SHP77 (cell line): ENCODE measurements around the gene TGFBR2.

ENCODE experiments used
- DNase-seq, 2 experiments: peaks; one replicate each; lab custom pipeline; 2025; lab: John Stamatoyannopoulos, UW

Gene TGFBR2

DNA sequence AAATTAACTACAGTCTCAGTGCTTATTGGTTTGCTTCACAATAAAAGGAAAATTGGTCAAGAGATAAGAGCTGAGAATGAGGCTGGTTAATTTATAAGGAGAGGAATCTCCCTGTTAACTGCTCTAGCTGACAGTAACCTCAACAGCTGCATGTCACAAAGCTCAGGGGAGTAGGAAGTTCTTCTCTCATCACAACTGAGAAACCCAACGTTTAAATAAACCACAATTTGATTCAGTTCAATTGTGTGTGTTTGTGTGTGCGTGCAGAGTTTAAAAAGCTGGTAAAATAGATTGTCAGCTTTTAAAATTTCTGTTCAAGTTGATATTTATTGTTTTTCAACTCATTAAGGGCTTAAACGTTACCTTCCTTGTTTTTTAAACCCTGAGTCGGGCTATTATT is 3.5 kb upstream of the TGFBR2 start:
- no peak for DNase-seq

DNA sequence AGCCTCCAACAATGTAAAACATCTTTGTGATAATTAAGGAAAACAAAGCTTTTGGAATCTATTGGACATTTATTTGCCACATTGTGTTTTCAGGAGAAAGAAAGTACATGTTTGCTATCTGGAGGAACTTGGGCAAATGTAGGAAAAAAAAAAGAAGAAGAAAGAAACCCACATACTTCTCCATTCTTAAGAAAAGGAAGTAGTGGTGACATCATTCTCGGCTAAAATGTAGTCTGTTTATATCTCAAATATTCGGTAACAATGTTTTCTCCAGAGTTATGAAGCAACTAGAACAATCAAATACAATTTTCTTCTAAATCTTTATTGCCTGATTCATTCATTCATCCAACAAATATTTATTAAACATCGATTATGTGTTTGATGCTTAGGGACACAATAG is 2.3 kb upstream of the TGFBR2 start:
- DNase-seq, result no peak

DNA sequence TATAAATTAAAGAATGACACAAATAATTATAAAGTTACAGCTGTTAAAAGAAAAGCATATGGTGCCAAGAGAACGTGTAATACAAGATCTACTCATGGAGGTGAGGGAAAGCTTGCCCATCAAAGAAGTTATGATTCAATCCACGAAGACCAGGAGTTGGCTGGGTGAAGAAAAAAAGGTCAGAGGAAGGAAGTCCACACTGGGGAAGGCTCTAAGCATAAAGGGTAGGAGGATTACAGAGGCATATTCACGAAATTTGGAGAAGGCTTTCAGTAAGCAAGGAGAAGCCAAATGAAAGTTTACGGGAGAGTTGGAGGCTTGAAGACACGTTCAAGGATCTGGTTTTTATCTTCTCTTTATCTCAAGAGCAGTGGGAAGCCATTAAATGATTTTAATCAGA is 1.8 kb upstream of the TGFBR2 start:
- DNase-seq, result no peak

DNA sequence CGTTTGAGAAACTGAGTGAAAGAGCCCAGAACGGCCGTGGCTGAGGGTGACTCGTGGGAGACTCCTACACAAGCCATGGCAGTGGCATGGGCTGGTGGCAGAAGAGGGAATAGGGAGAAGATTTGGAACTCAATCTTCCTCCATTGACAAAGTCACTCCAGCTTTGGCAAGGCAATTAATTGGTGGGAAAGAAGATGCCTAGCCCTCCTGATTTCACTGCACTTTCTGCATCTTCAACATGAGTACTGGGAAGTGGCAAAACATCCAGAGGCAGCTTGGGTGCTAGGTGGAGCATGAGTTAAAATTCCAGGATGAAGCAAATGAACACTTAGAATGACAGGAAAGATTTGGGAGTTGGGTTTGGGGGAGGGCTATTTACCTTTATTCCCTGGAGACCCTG is 1.4 kb upstream of the TGFBR2 start:
- no peak for DNase-seq

DNA sequence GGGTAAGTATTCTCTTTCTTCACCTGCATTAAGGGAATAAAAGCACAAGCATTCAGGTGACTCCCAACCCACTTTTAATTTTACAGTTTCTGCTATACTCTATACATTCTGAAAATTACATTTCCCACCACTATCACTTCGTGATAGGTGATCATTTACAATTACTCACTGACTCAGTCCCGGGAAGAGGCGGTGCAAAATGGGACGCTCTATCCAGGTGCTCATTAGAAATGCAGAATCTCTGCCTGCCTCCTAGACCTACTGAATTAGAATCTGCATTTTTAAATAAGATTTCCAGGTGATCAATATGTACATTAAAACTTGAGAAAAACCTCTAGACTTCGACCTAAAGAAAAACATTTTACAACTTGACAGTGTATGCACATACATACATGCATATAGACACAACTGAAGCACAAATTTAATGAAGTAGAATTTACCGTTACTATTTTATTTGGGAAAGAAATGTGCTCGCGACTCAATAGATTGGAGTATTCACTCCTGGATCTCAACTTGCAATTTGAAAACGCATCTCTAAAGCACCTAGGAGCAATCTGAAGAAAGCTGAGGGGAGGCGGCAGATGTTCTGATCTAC is 598 bp upstream of the TGFBR2 start:
- DNase-seq, result no peak

DNA sequence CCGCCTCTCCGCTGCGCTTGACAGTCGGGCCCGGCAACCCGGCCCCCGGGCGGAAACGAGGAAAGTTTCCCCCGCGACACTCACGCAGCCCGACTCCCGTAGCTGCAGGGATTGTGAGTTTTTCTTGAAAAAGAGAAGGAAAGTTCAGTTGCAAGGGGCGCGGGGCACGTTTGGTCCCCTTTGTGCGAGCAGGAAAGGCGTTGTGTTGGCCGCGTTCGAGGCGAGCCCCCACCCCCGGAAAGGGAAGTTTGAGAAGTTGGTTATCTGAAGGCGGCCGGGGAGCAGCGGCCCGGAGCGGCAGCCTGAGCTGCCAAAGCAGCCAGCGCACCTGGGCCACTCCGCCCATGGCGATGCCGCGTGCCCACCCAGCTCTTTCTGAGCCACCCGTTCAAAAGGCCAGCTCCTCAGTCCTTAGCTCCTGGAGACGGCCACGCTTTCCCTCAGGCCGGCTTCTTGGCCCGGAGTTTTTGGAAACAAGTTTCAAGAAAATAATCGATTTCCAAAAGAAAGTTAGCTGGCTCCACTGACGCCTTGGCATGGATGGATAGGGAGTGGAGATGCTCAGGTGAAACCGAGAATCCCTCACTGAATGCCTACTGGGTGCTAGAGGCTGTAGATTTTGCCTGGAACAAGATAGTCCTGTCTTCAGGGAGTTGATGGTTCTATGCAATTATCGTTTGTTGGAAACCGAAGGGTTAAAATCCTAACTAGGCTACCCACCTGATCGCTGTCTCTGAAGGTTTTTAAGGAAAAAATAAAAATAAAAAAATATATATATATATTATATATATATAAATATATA is 832 bp downstream of the TGFBR2 start:
- DNase-seq, result no peak

DNA sequence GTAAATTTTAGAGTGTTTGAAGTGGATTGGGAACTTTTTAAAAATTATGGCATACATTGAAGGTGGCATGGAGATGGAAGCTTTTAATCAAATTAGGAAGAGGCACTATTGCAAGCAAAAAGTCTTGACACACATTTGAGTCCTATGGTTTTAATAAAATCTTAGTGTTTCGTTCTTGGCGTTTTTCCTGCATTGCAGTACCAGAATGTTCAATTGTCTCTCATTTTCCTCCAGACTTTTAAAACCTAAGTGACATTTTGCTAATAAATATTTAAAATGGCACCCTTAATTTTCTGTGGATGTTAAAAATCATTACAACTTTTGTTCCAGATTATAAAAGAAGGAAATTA is 2.2 kb downstream of the TGFBR2 start:
- DNase-seq, result no peak

DNA sequence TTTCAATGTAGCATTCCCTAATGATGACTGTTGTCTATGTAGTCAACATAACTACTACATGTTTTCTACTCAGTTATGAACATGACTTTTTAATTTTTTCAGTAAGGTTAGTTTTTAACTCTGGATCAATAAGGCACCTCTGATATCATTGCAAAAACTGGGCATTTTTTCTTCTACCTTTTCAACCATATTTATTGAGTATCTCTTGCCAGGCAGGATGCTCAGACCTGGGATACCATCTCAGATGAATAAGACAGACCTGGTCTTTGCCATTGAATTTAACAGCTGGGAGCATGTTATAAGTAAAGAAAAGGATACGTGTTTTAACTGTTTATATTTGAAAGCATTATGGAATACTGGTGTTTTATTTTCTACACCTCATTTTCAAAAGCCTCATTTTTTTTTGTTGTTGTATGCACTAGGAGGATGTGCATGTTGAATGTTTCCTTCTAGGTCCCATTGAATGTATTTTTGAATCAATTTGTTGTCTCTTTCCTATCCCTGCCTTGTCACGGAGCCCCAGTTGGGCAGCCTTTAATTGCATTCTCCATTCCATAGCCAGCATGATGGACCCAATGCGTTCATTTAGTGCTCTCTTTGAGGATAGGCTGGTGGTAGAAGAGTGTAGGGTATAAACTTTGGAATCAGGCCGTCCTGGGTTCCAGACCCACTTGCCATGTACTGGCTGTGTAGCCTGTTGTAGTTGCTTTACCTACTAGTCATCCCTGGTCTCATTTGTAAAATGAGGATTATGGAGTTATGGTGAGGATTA is 3.7 kb downstream of the TGFBR2 start:
- DNase-seq, result no peak

DNA sequence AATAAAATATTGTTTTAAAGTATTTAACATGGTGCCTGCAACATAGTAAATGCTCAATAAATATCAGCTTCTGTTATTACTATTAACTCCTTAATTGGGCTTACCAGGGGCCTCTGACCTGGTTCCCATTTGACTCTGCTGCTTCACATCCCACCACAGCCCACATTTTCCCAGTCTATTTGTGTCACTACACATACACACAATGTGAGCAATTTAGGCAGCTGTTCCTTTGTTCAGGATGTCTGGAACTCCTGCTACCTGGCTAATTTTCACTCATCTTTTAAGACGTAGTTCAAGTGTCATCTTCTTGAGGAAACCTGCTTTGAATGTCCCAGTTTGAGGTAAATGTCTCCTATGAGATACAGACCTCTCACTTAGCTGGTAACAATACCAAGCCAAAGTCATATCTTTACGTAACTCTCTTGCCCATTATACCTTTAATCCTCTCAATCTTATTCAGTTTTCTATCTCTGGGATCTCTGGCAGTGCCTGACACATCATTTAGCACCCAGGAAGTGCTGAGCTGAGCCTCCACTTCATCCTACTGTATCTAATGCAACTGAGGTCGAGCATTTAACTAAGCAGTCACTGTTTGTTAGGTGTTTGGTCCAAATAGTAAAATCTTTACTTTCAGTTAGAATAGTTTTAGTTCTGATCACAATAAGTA is 4.4 kb downstream of the TGFBR2 start:
- DNase-seq, result no peak

DNA sequence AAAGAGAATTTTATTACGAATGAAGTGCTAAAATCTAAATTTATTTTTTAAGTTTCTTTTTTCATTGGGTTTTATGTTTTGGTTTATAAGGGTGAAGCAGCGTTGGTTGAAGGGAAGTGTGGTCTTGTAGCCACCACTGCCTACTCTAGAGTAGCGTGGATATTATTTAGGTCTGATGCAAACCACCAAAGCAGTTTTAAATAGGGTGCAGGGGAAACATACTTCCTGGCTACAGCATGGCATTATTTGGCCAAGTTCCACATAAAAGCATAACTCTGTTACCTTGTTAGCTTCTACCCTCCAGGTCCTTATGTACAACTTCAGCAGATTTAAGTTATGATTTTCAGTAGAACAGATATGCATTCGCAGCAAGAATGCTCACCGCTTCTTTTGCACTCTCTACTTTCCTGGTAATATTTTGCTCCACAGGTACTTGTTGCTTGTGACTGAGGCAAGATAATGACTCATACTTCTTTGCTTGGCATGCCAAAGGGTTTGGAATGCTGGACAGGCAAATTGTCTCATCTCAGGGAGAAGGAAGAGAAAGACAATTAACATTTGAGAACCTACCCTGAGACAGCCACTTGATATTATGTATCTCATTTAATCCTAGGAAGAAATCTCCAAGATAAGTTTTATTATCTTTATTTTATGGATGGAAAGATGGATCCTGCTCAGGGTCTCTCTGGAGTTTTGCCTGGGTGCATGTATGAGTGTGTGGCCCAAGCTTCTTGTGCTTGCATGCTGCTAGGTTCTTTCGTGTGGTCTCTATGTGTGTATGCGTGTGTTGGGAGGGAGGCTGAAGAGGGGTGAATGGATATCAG is 5.4 kb downstream of the TGFBR2 start:
- no peak for DNase-seq

DNA sequence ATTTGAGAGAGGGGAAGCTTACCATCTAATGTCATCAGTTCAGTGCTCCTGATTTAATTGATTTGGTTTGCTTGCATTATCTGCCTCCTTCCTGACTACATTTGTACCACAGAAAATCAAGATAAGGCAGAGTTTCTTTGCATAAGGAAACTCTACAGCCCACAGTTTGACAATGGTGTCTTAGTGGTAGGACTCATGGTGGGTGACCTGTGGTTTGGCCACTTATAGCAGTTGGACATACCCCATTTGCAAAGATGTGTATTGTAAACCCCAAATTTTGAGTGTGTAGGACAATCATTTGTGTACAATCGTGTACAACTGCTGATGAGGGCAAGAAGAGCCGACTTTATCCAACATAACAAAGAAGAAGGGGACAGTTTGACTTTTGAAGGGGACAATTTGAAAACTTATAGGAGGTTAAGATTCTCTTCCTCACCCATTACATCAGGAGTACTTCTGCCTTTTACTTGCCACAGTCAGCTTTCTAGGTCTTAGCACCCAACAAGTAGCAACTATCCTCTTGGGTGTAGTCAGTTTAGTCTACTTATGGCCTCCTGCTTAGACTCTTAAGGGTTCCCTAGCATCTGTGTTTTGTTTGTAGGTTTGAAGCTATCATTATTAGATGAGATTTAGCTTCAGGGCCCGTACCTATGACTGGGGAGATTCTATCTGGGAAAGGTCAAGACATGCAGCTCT is 6.2 kb downstream of the TGFBR2 start:
- no peak for DNase-seq

DNA sequence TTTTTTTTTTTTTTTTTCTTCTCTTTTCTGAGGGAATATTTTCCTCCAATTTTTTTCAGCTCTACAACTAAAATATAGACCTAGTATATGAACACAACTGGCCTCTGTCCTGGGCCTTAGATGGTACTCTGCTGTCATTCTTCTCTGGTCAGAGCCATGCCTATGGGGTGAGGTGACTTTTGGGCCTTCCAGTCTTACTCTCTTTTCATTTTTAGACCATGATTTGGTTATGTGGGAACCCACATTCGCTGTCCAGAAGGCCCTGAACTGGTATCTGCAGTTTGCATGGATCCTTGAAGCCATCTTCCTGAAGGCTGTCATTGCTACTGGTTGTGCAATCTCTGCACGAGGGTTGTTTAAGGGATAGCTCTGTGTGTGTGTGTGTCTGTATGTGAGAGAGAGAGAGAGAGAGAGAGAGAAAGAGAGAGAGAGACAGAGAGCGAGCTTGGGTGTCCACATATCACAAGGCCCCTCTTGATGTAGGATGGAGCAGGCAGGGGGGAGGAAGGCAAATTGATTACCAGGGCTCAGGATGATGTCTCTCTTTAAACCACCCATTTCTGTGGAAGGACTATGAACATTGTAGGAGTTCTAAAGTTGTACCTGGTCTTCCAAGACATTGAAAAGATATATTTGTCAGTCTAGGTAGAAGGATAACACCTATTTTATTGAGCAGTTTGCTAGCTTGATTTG is 6.9 kb downstream of the TGFBR2 start:
- no peak for DNase-seq

DNA sequence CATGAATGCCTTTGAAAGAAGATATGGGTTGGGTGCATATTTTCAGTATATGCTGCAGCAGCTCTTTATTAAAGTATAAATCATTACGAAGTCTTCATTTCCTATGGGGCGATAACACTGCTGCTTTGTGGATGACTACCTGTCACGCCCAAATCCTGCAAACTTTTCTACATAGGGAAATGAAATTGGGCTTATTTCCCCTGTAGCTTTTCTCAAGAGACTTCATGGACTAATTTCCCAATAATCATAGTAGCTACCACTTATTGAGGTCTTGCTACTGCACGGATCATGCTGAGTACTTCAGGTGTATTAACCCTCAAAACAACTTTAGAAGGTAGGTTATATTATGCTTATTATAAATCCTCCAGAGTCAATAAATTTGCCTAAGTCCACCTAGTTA is 8.0 kb downstream of the TGFBR2 start:
- no peak for DNase-seq

DNA sequence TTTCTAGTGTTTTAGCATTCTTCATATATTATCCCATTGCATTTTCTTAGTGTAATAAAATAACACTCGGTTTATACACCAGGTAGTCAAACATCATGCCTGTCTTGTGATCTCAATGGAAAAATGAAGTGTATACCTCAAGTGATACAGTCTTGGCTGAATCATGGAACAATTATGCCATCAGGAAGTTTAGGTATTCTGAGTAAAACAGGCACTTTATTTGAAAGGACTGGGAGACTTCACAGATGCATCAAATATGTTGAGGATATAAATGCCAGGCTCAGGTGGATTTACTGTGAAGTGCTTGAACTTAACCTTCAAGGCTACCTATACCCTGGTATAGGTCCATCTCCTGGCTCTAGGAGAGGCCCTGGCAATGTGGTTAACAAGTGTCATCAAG is 8.5 kb downstream of the TGFBR2 start:
- DNase-seq, result no peak

DNA sequence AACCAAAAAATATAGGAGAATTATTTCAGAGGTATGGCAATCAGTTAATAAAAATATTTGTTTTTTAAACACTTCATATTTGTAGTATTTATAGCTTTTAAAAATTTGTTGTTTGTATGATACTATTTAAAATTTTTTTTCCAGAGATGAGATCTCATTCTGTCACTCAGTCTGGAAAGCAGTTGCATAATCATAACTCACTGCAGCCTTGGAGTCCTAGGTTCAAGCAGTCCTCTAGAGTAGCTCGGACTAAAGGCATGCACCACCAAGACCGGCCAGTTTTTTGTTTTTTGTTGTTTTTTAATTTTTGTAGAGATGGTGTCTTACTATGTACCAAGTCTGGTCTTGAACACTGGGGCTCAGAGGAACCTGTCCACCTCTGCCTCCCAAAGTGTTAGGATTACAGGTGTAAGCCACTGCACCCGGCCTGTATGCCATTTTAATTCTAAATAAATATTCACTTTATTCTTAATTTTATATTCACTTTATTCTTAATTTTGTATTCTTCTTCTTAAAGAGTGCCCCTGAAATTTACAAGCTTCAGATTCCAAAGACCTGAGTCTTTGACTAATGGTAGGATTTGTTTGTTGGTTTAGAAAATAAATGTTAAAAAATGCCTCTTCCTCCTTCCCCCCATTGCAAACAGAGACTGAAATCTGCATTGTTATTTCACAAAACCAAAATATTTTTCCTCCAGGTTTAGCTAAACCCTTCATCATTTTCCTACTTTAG is 9.4 kb downstream of the TGFBR2 start:
- no peak for DNase-seq

DNA sequence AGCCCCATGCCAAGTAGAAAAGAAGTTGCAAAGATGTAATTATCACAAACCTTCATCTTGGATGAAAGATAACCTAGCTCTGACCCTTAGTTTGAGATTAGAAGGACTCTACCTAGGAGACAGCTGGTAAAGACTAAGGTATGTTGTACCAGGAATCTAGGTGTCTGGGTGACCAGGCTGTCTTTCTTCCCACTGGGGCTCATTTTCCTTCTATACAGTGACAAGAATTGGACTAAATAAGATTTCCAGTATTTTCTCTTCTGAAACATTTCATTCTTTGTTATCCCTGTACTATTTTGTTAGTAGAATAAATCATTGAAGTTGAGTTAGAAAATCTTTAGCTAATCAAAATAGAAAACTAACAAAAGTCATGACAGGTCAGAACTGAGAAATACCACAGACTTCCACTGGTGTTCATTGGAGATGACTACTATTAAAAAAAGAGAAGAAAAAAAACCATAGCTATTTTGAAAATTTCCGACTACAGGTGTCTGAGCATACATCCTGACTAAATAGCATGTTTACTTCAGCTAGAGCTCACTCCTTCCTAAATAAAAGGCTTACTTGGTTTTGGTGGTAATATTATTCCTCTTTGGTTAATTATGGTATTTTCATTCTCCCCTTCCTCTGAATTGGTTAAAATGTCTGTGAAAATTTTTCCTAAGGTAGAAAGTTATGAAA is 10.1 kb downstream of the TGFBR2 start:
- no peak for DNase-seq

DNA sequence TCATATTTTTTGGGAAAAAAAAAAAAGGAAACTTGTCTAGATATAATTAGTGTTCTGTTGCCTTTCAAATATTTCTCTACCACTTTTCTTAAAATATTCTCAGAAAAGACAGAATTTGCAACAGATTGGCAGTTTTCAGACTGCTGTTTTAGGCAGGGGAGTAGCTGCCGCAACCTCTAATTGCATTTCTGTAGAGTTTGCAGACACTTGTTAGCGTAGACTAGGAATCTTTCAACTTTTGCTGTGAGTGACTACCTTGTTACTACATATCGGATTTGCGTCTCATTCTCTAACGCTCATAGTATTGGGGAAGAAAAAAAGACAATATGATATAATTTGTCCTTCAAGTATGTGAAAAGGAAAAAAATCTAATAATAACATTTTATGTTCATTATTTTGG is 10.7 kb downstream of the TGFBR2 start:
- no peak for DNase-seq

DNA sequence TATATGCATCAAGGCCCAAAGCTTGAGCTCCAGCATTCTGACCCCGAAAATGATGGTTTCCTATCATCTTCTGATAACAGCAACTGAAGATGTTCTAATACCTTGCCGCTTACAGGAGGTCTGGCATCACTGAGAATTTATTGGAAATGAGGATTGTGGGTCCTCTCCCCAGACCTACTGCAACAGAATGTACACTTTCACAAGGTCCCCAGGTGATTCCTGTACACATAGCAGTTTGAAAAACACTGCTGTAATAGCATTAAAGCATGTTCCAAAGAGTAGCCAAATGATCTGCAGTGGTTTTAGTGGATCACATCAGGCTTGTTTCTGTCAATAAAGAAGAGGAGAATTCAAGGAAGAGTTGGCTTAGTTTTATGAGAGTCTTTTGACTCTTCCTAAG is 11.3 kb downstream of the TGFBR2 start:
- DNase-seq, result no peak

DNA sequence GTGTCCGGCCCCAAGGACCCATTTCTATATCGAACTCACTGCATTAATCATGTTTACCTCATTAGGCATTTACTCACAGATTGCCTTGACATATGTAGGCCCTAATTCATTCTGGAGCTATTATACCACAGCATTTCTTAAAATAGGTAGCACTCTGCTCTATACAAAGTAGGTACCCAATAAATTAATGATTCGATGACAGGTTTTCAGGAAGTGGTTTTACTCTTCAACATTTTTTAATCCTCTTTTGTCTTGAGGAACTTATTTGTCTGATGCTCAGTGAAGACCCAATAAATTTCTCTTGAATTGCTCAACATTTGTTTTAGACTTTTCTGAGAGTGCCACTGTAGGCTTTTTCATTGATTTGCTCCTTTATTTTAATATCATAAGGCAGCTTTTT is 12.1 kb downstream of the TGFBR2 start:
- no peak for DNase-seq
